ENCODE data around the gene MIF.
A peak's percentile ranks its signal among the peaks of the same experiment; 100 is the strongest.

DNA sequence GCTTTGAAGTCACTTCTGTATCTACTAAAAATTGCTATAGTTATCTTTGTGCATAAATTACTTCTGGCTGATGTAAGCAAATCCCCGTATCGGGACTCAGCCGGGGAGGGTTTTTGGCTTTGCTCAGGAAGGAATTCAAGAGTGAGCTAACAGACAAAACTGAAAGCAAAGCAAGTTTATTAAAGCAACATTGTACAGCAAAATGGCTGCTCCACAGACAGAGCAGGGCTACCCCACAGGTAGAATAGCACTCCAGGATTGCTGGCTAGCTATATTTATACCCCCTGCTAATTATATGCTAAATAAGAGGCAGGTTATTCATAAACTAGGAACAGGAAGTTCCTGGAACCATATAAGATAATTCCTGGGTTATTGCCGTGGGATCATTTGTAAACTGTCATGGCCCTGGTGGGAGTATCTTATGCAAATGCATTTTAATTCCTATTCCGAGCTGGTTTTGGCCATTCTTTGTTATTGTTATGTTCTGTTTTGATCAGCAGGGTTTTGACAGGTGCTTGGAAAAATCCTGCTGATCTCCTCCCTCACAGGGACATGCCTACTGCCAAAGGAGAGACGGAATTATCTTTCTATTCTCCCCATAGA is 15.2 kb downstream of the MIF start:
- TF ChIP-seq, protein P1, sequence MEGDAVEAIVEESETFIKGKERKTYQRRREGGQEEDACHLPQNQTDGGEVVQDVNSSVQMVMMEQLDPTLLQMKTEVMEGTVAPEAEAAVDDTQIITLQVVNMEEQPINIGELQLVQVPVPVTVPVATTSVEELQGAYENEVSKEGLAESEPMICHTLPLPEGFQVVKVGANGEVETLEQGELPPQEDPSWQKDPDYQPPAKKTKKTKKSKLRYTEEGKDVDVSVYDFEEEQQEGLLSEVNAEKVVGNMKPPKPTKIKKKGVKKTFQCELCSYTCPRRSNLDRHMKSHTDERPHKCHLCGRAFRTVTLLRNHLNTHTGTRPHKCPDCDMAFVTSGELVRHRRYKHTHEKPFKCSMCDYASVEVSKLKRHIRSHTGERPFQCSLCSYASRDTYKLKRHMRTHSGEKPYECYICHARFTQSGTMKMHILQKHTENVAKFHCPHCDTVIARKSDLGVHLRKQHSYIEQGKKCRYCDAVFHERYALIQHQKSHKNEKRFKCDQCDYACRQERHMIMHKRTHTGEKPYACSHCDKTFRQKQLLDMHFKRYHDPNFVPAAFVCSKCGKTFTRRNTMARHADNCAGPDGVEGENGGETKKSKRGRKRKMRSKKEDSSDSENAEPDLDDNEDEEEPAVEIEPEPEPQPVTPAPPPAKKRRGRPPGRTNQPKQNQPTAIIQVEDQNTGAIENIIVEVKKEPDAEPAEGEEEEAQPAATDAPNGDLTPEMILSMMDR (IDR thresholded peaks at IDR 0.05) = no peak
- peak in 1 of 2 donors; percentile 25 for TF ChIP-seq POLR2A (IDR thresholded peaks at IDR 0.05)
